PC-3 (cell line): Measurements from ENCODE around the gene KDSR. TPM values are rescaled to one million over a fixed set of nuclear protein-coding genes. Genes with fewer than 3 reads are reported as not detected.

Experiments
- ATAC-seq: fragments of 200-7000 bp; cut with Tn5 transposase; 2 replicates; pipeline ENCODE4 v1.9.1; 2020; ENCODE audit warnings: mild to moderate bottlenecking, moderate library complexity
- BruUV-seq: library from RNA; stranded (reverse); fragments of 400-500 nt; replicated peaks from 2 replicates; lab custom pipeline; 2021; lab: Mats Ljungman, UMichigan
- CTCF ChIA-PET: fragments of 300-600 bp; sonication (Branson Sonifier 250); formaldehyde crosslinking; loops from one replicate; lab custom pipeline; 2022; ENCODE audit warnings: antibody characterized with exemption; lab: Charles Lee
- POLR2A ChIA-PET: fragments of 300-600 bp; sonication (Branson Sonifier 250); formaldehyde crosslinking; loops from one replicate; lab custom pipeline; 2022; ENCODE audit warnings: antibody characterized with exemption; ENCODE audit not compliant: unreplicated experiment; lab: Charles Lee
- DNase-seq: peaks from one replicate; pipeline ENCODE4 v3.0.0-alpha.2; 2015
- H2AFZ ChIP-seq: fragments of 300-600 bp; sonication (generic); 2 replicates; pipeline ENCODE4 v1.6.0; 2016; ENCODE audit warnings: antibody characterized with exemption, low read length
- H3F3A ChIP-seq: fragments of 300-600 bp; sonication (generic); one replicate; pipeline ENCODE4 v1.6.0; 2017; ENCODE audit warnings: antibody characterized with exemption, low read length, control low read depth, mild to moderate bottlenecking; ENCODE audit not compliant: unreplicated experiment
- H3K27ac ChIP-seq: fragments of 300-600 bp; sonication (generic); 2 replicates; pipeline ENCODE4 v1.5.1; 2016; ENCODE audit warnings: mild to moderate bottlenecking, low read length
- H3K27me3 ChIP-seq: fragments of 300-600 bp; sonication (generic); 2 replicates; pipeline ENCODE4 v1.6.1; 2016; ENCODE audit warnings: low read length, mixed read lengths
- H3K36me3 ChIP-seq: fragments of 300-600 bp; sonication (generic); 2 replicates; pipeline ENCODE4 v1.6.1; 2016; ENCODE audit warnings: low read depth, mixed run types, low read length, mixed read lengths
- H3K4me1 ChIP-seq: fragments of 300-600 bp; sonication (generic); 2 replicates; pipeline ENCODE4 v1.5.1; 2016; ENCODE audit warnings: low read length; ENCODE audit not compliant: insufficient read depth
- H3K4me2 ChIP-seq: fragments of 300-600 bp; sonication (generic); 2 replicates; pipeline ENCODE4 v1.6.0; 2016; ENCODE audit warnings: low read length
- H3K4me3 ChIP-seq: fragments of 300-600 bp; sonication (generic); 2 replicates; pipeline ENCODE4 v1.5.1; 2016; ENCODE audit warnings: mild to moderate bottlenecking, low read length, mixed read lengths
- H3K79me2 ChIP-seq: fragments of 300-600 bp; sonication (generic); 2 replicates; pipeline ENCODE4 v1.6.1; 2017; ENCODE audit warnings: low read length, mixed read lengths
- H3K9ac ChIP-seq: fragments of 300-600 bp; sonication (generic); 2 replicates; pipeline ENCODE4 v1.6.0; 2016; ENCODE audit warnings: mild to moderate bottlenecking, low read length
- H3K9me2 ChIP-seq: fragments of 300-600 bp; sonication (generic); replicated peaks from 2 replicates; pipeline ENCODE4 v1.6.1; 2016; ENCODE audit warnings: mixed run types, low read length, mixed read lengths
- H3K9me3 ChIP-seq: fragments of 300-600 bp; sonication (generic); 2 replicates; pipeline ENCODE4 v1.6.1; 2016; ENCODE audit warnings: low read length, mixed read lengths
- H4K20me1 ChIP-seq: fragments of 300-600 bp; sonication (generic); 2 replicates; pipeline ENCODE4 v1.6.1; 2016; ENCODE audit warnings: low read length, mixed read lengths
- EZH2 ChIP-seq: fragments of 300-600 bp; sonication (generic); IDR thresholded peaks from one replicate; pipeline ENCODE4 v1.6.1; 2017; ENCODE audit warnings: antibody characterized with exemption, mild to moderate bottlenecking, low read length; ENCODE audit not compliant: unreplicated experiment
- EZH2phosphoT487 ChIP-seq: fragments of 300-600 bp; sonication (generic); IDR thresholded peaks from 2 replicates; pipeline ENCODE4 v1.6.1; 2018; ENCODE audit warnings: mild to moderate bottlenecking, antibody characterized with exemption, low read length, borderline replicate concordance
- intact Hi-C: fragments of 100-400 bp; cut with micrococcal nuclease; formaldehyde crosslinking; loops from 2 replicates; pipeline ENCODE4 v1.9.0; 2023
- total RNA-seq: library from RNA; depleted of rRNA; stranded (reverse); fragments of >200 nt; gene quantifications from 2 replicates; pipeline ENCODE4 v1.2.3, GENCODE V29; 2014
- TF ChIP-seq, protein P1 (sequence below): fragments of 300-600 bp; sonication (generic); conservative IDR thresholded peaks from 2 replicates; pipeline ENCODE4 v1.5.1; 2017; ENCODE audit warnings: antibody characterized with exemption, low read depth, mild to moderate bottlenecking, low read length

The KDSR gene
- total RNA-seq, 1 experiment from 2014 or later, result 16.1 TPM

DNA sequence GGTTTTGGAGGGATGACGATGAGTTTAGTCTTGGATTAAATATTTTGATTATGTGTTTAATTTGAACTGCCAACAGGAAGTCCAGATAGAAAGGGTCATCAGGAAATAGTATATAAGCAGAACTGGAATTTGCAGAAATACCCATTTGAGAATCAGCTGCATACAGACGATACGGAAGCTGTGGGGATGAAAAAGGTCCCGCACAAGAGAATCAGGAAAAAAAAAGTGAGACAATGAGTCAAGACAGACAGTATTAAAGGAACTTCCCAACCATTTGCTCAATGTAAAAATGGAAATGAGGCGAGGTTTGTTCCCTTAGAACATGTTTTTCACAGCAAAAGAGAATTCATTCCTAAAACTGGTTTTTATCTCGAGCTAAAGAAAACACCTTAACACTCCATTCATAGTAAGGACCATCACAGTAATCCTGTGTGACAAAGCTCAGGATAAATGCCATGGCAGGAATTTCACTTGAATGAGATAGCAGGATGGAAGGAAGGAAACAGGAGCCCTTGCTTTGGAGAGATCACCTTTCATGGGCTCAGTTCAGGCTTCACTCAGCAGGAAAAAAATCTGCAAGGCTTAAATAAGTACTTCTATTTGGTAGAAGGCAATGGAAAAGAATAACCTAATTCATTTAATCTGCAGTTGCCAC is 76.7 kb downstream of the KDSR start:
- Histone ChIP-seq H3K79me2 (no peaks in the 10 kb centered on the region), H2AFZ (no peak overlapping the region), H4K20me1 (no peaks in the 10 kb centered on the region), H3K27me3 (peaks cover 12% of the 10 kb centered on the region; the same call in 1 of the 2 replicates), H3K27ac (no peak overlapping the region), H3F3A (no peaks in the 10 kb centered on the region), H3K4me2 (no peak overlapping the region), H3K9me3 (no peaks in the 10 kb centered on the region), H3K36me3 (no peaks in the 10 kb centered on the region), H3K4me1 (no peaks in the 10 kb centered on the region), H3K9ac (no peak overlapping the region), H3K4me3 (no peak overlapping the region), H3K9me2 (no peaks in the 10 kb centered on the region)
- ATAC-seq (no peak), DNase-seq (no peak)
- no TSS peak for BruUV-seq
- ChIA-PET POLR2A (no interaction called here), CTCF (interaction anchor here (0.5 kb wide), 1 partner anchor 156 kb away, joined by 3 read pairs; no protein-coding TSS in a partner anchor)
- TF ChIP-seq EZH2 (no peak), EZH2phosphoT487 (no peak)
- TF ChIP-seq, protein P1, sequence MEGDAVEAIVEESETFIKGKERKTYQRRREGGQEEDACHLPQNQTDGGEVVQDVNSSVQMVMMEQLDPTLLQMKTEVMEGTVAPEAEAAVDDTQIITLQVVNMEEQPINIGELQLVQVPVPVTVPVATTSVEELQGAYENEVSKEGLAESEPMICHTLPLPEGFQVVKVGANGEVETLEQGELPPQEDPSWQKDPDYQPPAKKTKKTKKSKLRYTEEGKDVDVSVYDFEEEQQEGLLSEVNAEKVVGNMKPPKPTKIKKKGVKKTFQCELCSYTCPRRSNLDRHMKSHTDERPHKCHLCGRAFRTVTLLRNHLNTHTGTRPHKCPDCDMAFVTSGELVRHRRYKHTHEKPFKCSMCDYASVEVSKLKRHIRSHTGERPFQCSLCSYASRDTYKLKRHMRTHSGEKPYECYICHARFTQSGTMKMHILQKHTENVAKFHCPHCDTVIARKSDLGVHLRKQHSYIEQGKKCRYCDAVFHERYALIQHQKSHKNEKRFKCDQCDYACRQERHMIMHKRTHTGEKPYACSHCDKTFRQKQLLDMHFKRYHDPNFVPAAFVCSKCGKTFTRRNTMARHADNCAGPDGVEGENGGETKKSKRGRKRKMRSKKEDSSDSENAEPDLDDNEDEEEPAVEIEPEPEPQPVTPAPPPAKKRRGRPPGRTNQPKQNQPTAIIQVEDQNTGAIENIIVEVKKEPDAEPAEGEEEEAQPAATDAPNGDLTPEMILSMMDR, result no peak
- intact Hi-C loops, result no loop called here

DNA sequence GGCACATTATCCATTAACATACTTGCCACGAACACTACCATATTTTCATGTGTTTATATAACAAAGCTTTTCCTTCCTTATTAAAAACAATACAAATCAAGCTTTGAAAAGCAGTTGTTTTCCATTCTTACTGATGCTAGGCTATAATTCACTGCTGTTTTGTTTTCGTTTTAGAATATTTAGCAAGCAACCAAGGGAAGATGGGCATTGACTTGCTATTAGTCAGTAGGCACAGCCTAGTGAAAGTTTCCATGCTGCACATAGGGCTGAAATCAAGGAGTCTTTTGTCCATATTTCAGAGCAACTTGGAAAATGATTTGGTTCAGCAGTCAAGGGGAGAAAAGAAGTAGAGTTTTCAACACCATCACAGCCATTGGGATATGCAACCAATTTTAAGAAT is 78.7 kb downstream of the KDSR start:
- Histone ChIP-seq H3K4me3 (no peak overlapping the region), H3K79me2 (no peaks in the 10 kb centered on the region), H3K9ac (no peak overlapping the region), H4K20me1 (no peaks in the 10 kb centered on the region), H3K9me3 (no peaks in the 10 kb centered on the region), H3K27ac (no peak overlapping the region), H3K4me2 (no peak overlapping the region), H3K27me3 (peaks cover 23% of the 10 kb centered on the region; the same call in 1 of the 2 replicates), H3K36me3 (no peaks in the 10 kb centered on the region), H3K9me2 (no peaks in the 10 kb centered on the region), H2AFZ (no peak overlapping the region), H3F3A (no peaks in the 10 kb centered on the region), H3K4me1 (no peaks in the 10 kb centered on the region)
- TF ChIP-seq EZH2phosphoT487 (no peak), EZH2 (no peak)
- TF ChIP-seq, protein P1, result no peak
- ChIA-PET POLR2A (no interaction called here), CTCF (no interaction called here)
- BruUV-seq, result no TSS peak
- DNase-seq (no peak), ATAC-seq (no peak)
- intact Hi-C loops, result no loop called here

DNA sequence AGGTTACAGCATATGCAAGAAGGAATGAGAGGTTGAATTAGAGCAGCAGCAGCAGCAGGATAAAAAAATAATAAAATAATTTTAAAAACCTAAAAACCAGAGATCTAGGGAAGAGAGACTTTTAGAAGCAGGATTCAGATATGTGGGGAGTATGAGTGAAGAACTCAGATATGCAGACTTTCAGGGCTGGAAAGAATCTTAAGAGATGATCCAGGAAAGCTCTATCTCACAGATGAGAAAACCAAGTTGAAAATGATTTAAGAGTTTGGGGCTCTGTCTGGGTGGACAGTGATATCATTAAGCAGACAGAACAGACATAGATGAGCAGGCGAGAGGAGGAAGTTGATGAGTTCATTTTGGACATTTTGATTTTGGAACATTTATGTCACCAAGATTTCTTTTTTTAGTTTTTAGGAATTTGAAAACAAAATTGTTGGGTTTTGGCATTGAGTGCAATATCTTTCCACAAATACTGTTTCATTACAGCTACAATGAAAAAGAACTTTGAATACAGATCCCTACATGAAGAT is 79.2 kb downstream of the KDSR start:
- Histone ChIP-seq H3K36me3 (no peaks in the 10 kb centered on the region), H3K79me2 (no peaks in the 10 kb centered on the region), H3K9me2 (no peaks in the 10 kb centered on the region), H3K27me3 (peaks cover 27% of the 10 kb centered on the region; the same call in 1 of the 2 replicates), H3K4me3 (no peak overlapping the region), H2AFZ (no peak overlapping the region), H3K9ac (no peak overlapping the region), H4K20me1 (no peaks in the 10 kb centered on the region), H3F3A (no peaks in the 10 kb centered on the region), H3K4me1 (no peaks in the 10 kb centered on the region), H3K4me2 (no peak overlapping the region), H3K9me3 (no peaks in the 10 kb centered on the region), H3K27ac (no peak overlapping the region)
- ATAC-seq (no peak), DNase-seq (no peak)
- no TSS peak for BruUV-seq
- intact Hi-C loops, result no loop called here
- ChIA-PET POLR2A (no interaction called here), CTCF (no interaction called here)
- TF ChIP-seq, protein P1, result no peak
- no peak for TF ChIP-seq EZH2phosphoT487
- no peak for TF ChIP-seq EZH2
